Measurements from ENCODE around the gene MRPL43. TPM values are rescaled to one million over a fixed set of nuclear protein-coding genes. Genes with fewer than 3 reads are reported as not detected.
A peak's percentile ranks its signal among the peaks of the same experiment; 100 is the strongest.

MRPL43 gene
- total RNA-seq, 1 experiment from 2014 or later = 69.4 TPM

GRCh38 chr10:101014230-101014884 lies 27.1 kb upstream of the MRPL43 start:
- Histone ChIP-seq H3K4me1 (replicated peaks) (peaks cover 61% of the 10 kb centered on the region), H3K27ac (no peak overlapping the region), H3K36me3 (no peaks in the 10 kb centered on the region), H3K4me3 (no peak overlapping the region), H3K9me3 (replicated peaks) (no peaks in the 10 kb centered on the region), H3K27me3 (replicated peaks) (no peaks in the 10 kb centered on the region)
- DNase-seq (ENCODE audit: low read depth in 1 of 2, low spot score in 2 of 2) = peak; percentile 79 to 84

- H3K4me3 ChIP-seq = no peak overlapping the region
- peak overlapping the region; percentile 11; the same call in 1 of the 2 replicates for H3K27ac ChIP-seq
- H3K9me3 ChIP-seq (replicated peaks) = no peaks in the 10 kb centered on the region
- peaks cover 63% of the 10 kb centered on the region for H3K4me1 ChIP-seq (replicated peaks)
- H3K36me3 ChIP-seq = no peaks in the 10 kb centered on the region
- no peak for DNase-seq (ENCODE audit: low read depth in 1 of 2, low spot score in 2 of 2)
- H3K27me3 ChIP-seq (replicated peaks) = no peaks in the 10 kb centered on the region
These were observed 26.1 kb upstream of the MRPL43 start for GRCh38 chr10:101013365-101013825.

DNA sequence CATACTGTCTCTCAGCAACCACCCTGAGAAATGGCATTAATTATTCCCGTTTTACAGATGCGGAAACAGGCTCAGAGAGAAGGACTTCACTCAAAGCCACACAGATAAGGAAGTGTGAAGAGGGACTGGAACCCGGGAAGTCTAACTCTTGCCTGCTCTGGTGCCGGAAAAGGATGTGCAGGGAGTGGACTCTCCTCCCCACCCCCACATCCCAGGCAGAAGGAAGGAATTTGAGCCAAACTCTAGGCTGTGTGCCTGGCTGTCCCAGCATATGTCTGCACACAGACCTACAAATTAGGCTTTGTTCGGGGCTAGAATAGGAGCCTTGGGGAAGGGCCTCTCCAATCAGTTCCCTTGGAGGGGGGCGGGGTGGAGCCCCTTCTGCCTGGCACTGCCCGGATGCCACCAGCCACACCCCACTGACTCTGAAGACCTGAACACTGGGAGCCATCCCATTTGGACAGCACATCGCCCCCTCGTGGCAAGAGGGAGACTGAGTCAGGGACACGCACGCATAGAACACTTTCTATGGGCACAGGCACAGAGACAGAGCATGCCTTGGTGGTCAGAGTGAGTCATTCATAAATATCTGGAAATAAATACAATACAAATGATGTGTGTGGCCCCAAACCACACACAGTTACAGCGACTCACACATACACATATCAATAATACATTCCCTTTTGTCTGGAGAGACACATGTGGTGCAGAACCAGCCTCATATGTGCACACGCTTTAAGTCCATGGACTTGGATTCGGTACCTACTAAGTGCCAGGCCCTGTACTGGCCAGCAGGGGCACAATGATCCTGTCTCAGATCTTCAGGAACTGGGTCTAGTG lies 25.4 kb upstream of the MRPL43 start:
- H3K27me3 ChIP-seq (replicated peaks) = no peaks in the 10 kb centered on the region
- H3K4me1 ChIP-seq (replicated peaks) = peaks cover 69% of the 10 kb centered on the region
- no peaks in the 10 kb centered on the region for H3K9me3 ChIP-seq (replicated peaks)
- peak; percentile 97 to 98 for DNase-seq (ENCODE audit: low read depth in 1 of 2, low spot score in 2 of 2)
- peaks cover 4% of the 10 kb centered on the region; the same call in 1 of the 2 replicates for H3K36me3 ChIP-seq
- no peak overlapping the region for H3K4me3 ChIP-seq
- H3K27ac ChIP-seq = no peak overlapping the region

- no peak overlapping the region for H3K27ac ChIP-seq
- H3K27me3 ChIP-seq (replicated peaks) = no peaks in the 10 kb centered on the region
- no peak overlapping the region for H3K4me3 ChIP-seq
- peaks cover 11% of the 10 kb centered on the region for H3K36me3 ChIP-seq
- H3K9me3 ChIP-seq (replicated peaks) = no peaks in the 10 kb centered on the region
- no peak for DNase-seq (ENCODE audit: low read depth in 1 of 2, low spot score in 2 of 2)
- H3K4me1 ChIP-seq (replicated peaks) = peaks cover 79% of the 10 kb centered on the region
These were observed 24.5 kb upstream of the MRPL43 start for GRCh38 chr10:101011517-101012423.

DNA sequence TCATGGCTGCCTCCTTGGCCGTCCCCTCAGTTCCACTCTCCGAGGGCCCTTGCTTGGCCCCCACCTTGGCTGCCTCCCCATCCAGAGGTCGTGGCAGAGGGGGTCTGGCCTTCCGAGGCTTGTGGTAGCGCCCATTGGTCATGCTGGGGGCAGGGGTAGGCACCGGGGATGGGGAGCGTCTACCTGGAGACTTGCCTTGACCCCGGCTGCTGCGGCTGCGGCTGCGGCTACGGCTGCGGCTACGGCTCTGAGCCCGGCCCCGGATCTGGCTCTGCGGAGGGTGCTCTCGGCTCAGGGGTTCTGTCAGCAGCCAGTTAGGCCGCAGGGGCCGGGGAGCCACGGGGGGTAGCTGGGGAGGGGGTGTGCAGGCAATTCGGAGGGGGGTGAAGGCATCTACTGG lies 23.0 kb upstream of the MRPL43 start:
- Histone ChIP-seq H3K27me3 (replicated peaks) (no peaks in the 10 kb centered on the region), H3K9me3 (replicated peaks) (no peaks in the 10 kb centered on the region), H3K27ac (no peak overlapping the region), H3K4me3 (no peak overlapping the region), H3K4me1 (replicated peaks) (peaks cover 85% of the 10 kb centered on the region), H3K36me3 (peaks cover 26% of the 10 kb centered on the region)
- DNase-seq (ENCODE audit: low read depth in 1 of 2, low spot score in 2 of 2) = no peak

GRCh38 chr10:101008823-101009423 lies 21.6 kb upstream of the MRPL43 start:
- no peak for DNase-seq (ENCODE audit: low read depth in 1 of 2, low spot score in 2 of 2)
- H3K27me3 ChIP-seq (replicated peaks) = no peaks in the 10 kb centered on the region
- H3K27ac ChIP-seq = no peak overlapping the region
- no peak overlapping the region for H3K4me3 ChIP-seq
- H3K9me3 ChIP-seq (replicated peaks) = no peaks in the 10 kb centered on the region
- H3K36me3 ChIP-seq = peaks cover 40% of the 10 kb centered on the region
- H3K4me1 ChIP-seq (replicated peaks) = peaks cover 73% of the 10 kb centered on the region

GRCh38 chr10:101007915-101008822 lies 20.9 kb upstream of the MRPL43 start:
- H3K27me3 ChIP-seq (replicated peaks) = no peaks in the 10 kb centered on the region
- H3K27ac ChIP-seq = peak overlapping the region; percentile 32; the same call in 1 of the 2 replicates
- no peak for DNase-seq (ENCODE audit: low read depth in 1 of 2, low spot score in 2 of 2)
- peaks cover 47% of the 10 kb centered on the region for H3K36me3 ChIP-seq
- no peaks in the 10 kb centered on the region for H3K9me3 ChIP-seq (replicated peaks)
- H3K4me1 ChIP-seq (replicated peaks) = peaks cover 65% of the 10 kb centered on the region
- H3K4me3 ChIP-seq = no peak overlapping the region

DNA sequence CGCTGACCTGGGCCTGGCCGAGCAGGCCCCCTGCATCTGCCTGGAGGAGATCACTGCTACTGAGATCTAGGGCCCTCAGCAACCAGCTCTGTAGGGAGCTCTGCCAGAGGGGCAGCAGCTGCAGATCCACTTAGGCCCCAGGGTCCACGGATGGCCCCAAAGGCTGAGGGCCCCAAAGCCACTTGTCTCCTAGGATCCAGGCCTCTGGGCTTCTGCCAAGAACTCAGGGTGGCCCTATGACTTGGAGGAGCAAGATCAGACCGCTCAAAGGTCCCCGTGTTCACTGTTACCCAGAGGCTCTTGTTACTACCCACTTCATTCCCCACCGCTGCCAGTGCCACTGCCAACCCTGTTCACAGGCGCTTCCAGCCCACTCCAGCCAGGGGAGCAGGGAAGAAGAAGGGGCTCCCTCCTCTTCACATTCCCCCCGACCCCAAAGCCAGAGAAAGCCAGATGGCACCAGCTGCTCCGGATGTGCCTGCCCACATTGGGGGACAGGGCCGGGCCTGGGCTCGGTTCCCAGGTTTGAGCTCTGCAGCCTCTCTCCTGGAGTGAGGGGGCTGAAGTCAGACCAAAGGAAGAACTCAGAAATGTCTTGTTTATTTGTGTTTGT lies 19.9 kb upstream of the MRPL43 start:
- Histone ChIP-seq H3K36me3 (peaks cover 57% of the 10 kb centered on the region), H3K4me1 (replicated peaks) (peaks cover 58% of the 10 kb centered on the region), H3K4me3 (no peak overlapping the region), H3K27ac (peak overlapping the region; percentile 3; the same call in 1 of the 2 replicates), H3K27me3 (replicated peaks) (no peaks in the 10 kb centered on the region), H3K9me3 (replicated peaks) (no peaks in the 10 kb centered on the region)
- DNase-seq (ENCODE audit: low read depth in 1 of 2, low spot score in 2 of 2) = peak in 1 of 2 experiments; percentile 57

DNA sequence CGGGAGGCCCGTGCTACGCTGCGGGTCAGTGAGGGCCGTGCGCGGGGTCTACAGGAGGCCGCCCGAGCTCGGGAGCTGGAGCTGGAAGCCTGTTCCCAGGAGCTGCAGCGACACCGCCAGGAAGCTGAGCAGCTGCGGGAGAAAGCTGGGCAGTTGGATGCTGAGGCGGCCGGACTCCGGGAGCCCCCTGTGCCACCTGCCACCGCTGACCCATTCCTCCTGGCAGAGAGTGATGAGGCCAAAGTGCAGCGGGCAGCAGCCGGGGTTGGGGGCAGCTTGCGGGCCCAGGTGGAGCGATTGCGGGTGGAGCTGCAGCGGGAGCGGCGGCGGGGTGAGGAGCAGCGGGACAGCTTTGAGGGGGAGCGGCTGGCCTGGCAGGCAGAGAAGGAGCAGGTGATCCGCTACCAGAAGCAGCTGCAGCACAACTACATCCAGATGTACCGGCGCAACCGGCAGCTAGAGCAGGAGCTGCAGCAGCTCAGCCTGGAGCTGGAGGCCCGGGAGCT lies 19.3 kb upstream of the MRPL43 start:
- H3K36me3 ChIP-seq = peaks cover 63% of the 10 kb centered on the region
- no peak for DNase-seq (ENCODE audit: low read depth in 1 of 2, low spot score in 2 of 2)
- H3K27ac ChIP-seq = no peak overlapping the region

GRCh38 chr10:101005869-101006567 lies 18.7 kb upstream of the MRPL43 start:
- H3K36me3 ChIP-seq = peaks cover 63% of the 10 kb centered on the region
- no peaks in the 10 kb centered on the region for H3K27me3 ChIP-seq (replicated peaks)
- H3K4me1 ChIP-seq (replicated peaks) = peaks cover 58% of the 10 kb centered on the region
- no peak overlapping the region for H3K4me3 ChIP-seq
- no peaks in the 10 kb centered on the region for H3K9me3 ChIP-seq (replicated peaks)
- no peak overlapping the region for H3K27ac ChIP-seq
- DNase-seq (ENCODE audit: low read depth in 1 of 2, low spot score in 2 of 2) = no peak

More for the DNA sequence above, 19.3 kb upstream of the MRPL43 start:
- peaks cover 58% of the 10 kb centered on the region for H3K4me1 ChIP-seq (replicated peaks)
- H3K4me3 ChIP-seq = no peak overlapping the region
- H3K27me3 ChIP-seq (replicated peaks) = no peaks in the 10 kb centered on the region
- H3K9me3 ChIP-seq (replicated peaks) = no peaks in the 10 kb centered on the region

DNA sequence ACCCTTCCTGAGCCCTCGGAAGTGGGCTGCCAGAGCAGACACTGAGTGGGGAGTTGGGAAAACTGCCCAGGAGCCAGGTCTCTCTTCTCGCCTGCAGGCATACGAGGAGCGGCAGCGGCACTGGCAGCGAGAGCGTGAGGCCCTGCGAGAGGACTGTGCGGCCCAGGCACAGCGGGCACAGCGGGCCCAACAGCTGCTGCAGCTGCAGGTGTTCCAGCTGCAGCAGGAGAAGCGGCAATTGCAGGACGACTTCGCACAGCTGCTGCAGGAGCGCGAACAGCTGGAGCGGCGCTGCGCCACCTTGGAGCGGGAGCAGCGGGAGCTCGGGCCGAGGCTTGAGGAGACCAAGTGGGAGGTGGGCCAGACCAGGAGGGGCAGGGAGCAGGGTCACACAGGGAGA lies 18.1 kb upstream of the MRPL43 start:
- no peaks in the 10 kb centered on the region for H3K27me3 ChIP-seq (replicated peaks)
- no peak overlapping the region for H3K4me3 ChIP-seq
- no peak for DNase-seq (ENCODE audit: low read depth in 1 of 2, low spot score in 2 of 2)
- H3K36me3 ChIP-seq = peaks cover 63% of the 10 kb centered on the region
- no peaks in the 10 kb centered on the region for H3K9me3 ChIP-seq (replicated peaks)
- peaks cover 57% of the 10 kb centered on the region for H3K4me1 ChIP-seq (replicated peaks)
- H3K27ac ChIP-seq = no peak overlapping the region
